Naive thymus-derived CD4-positive, alpha-beta T cell (primary cell): ENCODE results near the gene ROBO2. TPM values are rescaled to one million over a fixed set of nuclear protein-coding genes. Genes with fewer than 3 reads are reported as not detected.

ENCODE experiments used
- ATAC-seq: fragments of 150-1000 bp; cut with Tn5 transposase; 2 replicates; pipeline ENCODE4 v1.10.0; 2021; ENCODE audit warnings: mild to moderate bottlenecking, moderate library complexity
- CTCF ChIA-PET: fragments of 350-600 bp; sonication (Branson Sonifier 250); formaldehyde crosslinking; loops from one replicate; lab custom pipeline; 2021; ENCODE audit warnings: antibody characterized with exemption; lab: Charles Lee
- POLR2A ChIA-PET: fragments of 350-600 bp; sonication (Branson Sonifier 250); formaldehyde crosslinking; loops from one replicate; lab custom pipeline; 2021; ENCODE audit warnings: antibody characterized with exemption, inconsistent platforms; lab: Charles Lee
- DNase-seq, 9 donors: peaks; one replicate each; pipeline versions ENCODE4 v3.0.0 to v3.0.0-alpha.2; 2020 to 2022; ENCODE audit warnings: mixed read lengths in 1 of 9
- H3K27ac ChIP-seq: one replicate; pipeline ENCODE4 v1.7.0; 2013; ENCODE audit warnings: mild to moderate bottlenecking, low read depth, low read length, moderate library complexity
- H3K27me3 ChIP-seq, 2 donors: one replicate each; pipeline ENCODE4 v1.7.0; 2013; ENCODE audit warnings: low read length in 2 of 2, mild to moderate bottlenecking in 2 of 2, moderate library complexity in 2 of 2; ENCODE audit not compliant: control insufficient read depth in 2 of 2, insufficient read depth in 2 of 2
- H3K36me3 ChIP-seq, 3 experiments: 1 replicate in 2 of 3; 2 replicates in 1 of 3; pipeline ENCODE4 v1.7.0; 2013; ENCODE audit warnings: low read length in 3 of 3, mild to moderate bottlenecking in 3 of 3, moderate library complexity in 1 of 3; ENCODE audit not compliant: insufficient read depth in 3 of 3, control insufficient read depth in 2 of 3
- H3K4me1 ChIP-seq, 2 donors: one replicate each; pipeline ENCODE4 v1.7.0; 2013; ENCODE audit warnings: low read length in 2 of 2, mild to moderate bottlenecking in 2 of 2, moderate library complexity in 1 of 2; ENCODE audit not compliant: control insufficient read depth in 2 of 2, insufficient read depth in 2 of 2
- H3K4me3 ChIP-seq: 2 replicates; pipeline ENCODE4 v1.7.0; 2013; ENCODE audit warnings: mild to moderate bottlenecking, low read length
- H3K9me3 ChIP-seq, 3 experiments: 1 replicate in 2 of 3; 2 replicates in 1 of 3; pipeline ENCODE4 v1.7.0; 2013; ENCODE audit warnings: low read length in 3 of 3; ENCODE audit not compliant: control insufficient read depth in 2 of 3
- H3K27ac Mint-ChIP-seq, 9 donors: one replicate each; pipeline ENCODE4 v1.8.0; 2020 to 2022; ENCODE audit warnings: mixed read lengths in 9 of 9, mild to moderate bottlenecking in 8 of 9, moderate library complexity in 5 of 9, inconsistent platforms in 2 of 9
- H3K27me3 Mint-ChIP-seq, 5 donors: one replicate each; pipeline ENCODE4 v1.8.0; 2021 to 2022; ENCODE audit warnings: mixed read lengths in 5 of 5, mild to moderate bottlenecking in 1 of 5
- H3K36me3 Mint-ChIP-seq, 5 donors: one replicate each; pipeline ENCODE4 v1.8.0; 2020 to 2022; ENCODE audit warnings: mixed read lengths in 5 of 5, mild to moderate bottlenecking in 3 of 5, inconsistent platforms in 1 of 5
- H3K4me1 Mint-ChIP-seq, 7 donors: one replicate each; pipeline ENCODE4 v1.8.0; 2020 to 2022; ENCODE audit warnings: mixed read lengths in 7 of 7, mild to moderate bottlenecking in 3 of 7, inconsistent platforms in 1 of 7
- H3K4me3 Mint-ChIP-seq, 10 donors: one replicate each; pipeline ENCODE4 v1.8.0; 2020 to 2022; ENCODE audit warnings: mild to moderate bottlenecking in 10 of 10, mixed read lengths in 10 of 10, moderate library complexity in 6 of 10, inconsistent platforms in 2 of 10
- H3K9me3 Mint-ChIP-seq, 11 donors: one replicate each; pipeline ENCODE4 v1.8.0; 2020 to 2022; ENCODE audit warnings: mixed read lengths in 11 of 11, mild to moderate bottlenecking in 4 of 11, inconsistent platforms in 1 of 11, moderate library complexity in 1 of 11
- intact Hi-C, 2 donors: fragments of 100-400 bp; cut with micrococcal nuclease; formaldehyde crosslinking; loops; one replicate each; pipeline ENCODE4 v1.15.1; 2023
- polyA plus RNA-seq, 2 donors: library from polyadenylated mRNA; unstranded; fragments of 300-500 nt; fragmentation: Illumina TruSeq; gene quantifications; one replicate each; pipeline ENCODE4 v1.2.3, GENCODE V29; 2021
- total RNA-seq, 6 experiments: library from RNA in 5 of 6; stranded (reverse) in 5 of 6; gene quantifications; 1 replicate in 5 of 6; 2 replicates in 1 of 6; pipeline ENCODE4 v1.2.3 and lab custom pipeline; 2021 to 2026

The ROBO2 gene
- total and polyA plus RNA-seq, 7 experiments from 2014 or later, result not detected

- Mint-ChIP-seq H3K4me3 (no peak overlapping the region), H3K4me1 (no peaks in the 10 kb centered on the region), H3K27ac (no peak overlapping the region), H3K9me3 (peaks cover 0 to 12% (median 4%) of the 10 kb centered on the region in 11 donors), H3K27me3 (no peaks in the 10 kb centered on the region), H3K36me3 (no peaks in the 10 kb centered on the region)
- POLR2A ChIA-PET, result no interaction called here
- H3K9me3 ChIP-seq, result no peaks in the 10 kb centered on the region
- H3K27me3 ChIP-seq, result no peaks in the 10 kb centered on the region
- intact Hi-C loops, result no loop called here
- no peak for ATAC-seq
- H3K36me3 ChIP-seq, result no peaks in the 10 kb centered on the region
- CTCF ChIA-PET, result no interaction called here
- no peak for DNase-seq
- H3K4me3 ChIP-seq, result no peak overlapping the region
- no peak overlapping the region for H3K27ac ChIP-seq
- no peaks in the 10 kb centered on the region for H3K4me1 ChIP-seq
Measured at GRCh38 chr3:77139624-77140023, 99.7 kb downstream of the ROBO2 start.

GRCh38 chr3:77141423-77141822 lies 101.5 kb downstream of the ROBO2 start:
- CTCF ChIA-PET, result no interaction called here
- H3K36me3 Mint-ChIP-seq, result no peaks in the 10 kb centered on the region
- intact Hi-C loops, result no loop called here
- Histone ChIP-seq H3K4me3 (no peak overlapping the region), H3K4me1 (no peaks in the 10 kb centered on the region), H3K27me3 (no peaks in the 10 kb centered on the region), H3K27ac (no peak overlapping the region), H3K9me3 (no peaks in the 10 kb centered on the region), H3K36me3 (no peaks in the 10 kb centered on the region)
- H3K4me3 Mint-ChIP-seq, result no peak overlapping the region
- no peaks in the 10 kb centered on the region for H3K27me3 Mint-ChIP-seq
- H3K9me3 Mint-ChIP-seq, result peaks cover 0 to 9% (median 3%) of the 10 kb centered on the region in 11 donors
- ATAC-seq (no peak), DNase-seq (no peak)
- H3K4me1 Mint-ChIP-seq, result no peaks in the 10 kb centered on the region
- POLR2A ChIA-PET, result no interaction called here
- no peak overlapping the region for H3K27ac Mint-ChIP-seq

DNA sequence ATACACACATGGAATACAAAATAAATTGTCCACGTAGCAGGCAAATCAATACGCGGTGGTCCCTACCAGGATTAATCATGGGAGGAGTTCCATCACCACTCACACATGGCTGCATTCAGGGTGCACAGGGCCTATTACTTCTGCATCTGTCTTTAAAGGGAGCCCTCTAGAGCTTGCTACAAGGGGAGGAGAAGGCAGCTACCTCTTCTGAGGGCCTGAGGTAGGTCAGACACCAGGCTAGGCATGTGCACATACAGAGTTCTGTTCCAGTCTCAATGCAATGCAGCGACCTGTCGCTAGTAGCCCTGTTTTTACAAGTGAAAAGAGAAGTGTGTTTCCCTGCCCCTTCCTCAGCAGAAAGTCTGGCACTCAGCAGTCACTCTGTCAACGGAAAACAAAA lies 102.7 kb downstream of the ROBO2 start:
- no peaks in the 10 kb centered on the region for H3K4me1 ChIP-seq
- H3K27me3 ChIP-seq, result no peaks in the 10 kb centered on the region
- ATAC-seq, result no peak

GRCh38 chr3:77146004-77146403 lies 106.1 kb downstream of the ROBO2 start:
- Histone ChIP-seq H3K4me1 (no peaks in the 10 kb centered on the region), H3K9me3 (no peaks in the 10 kb centered on the region), H3K27ac (no peak overlapping the region), H3K4me3 (no peak overlapping the region), H3K36me3 (no peaks in the 10 kb centered on the region), H3K27me3 (no peaks in the 10 kb centered on the region)
- intact Hi-C loops, result no loop called here
- Mint-ChIP-seq H3K4me1 (no peaks in the 10 kb centered on the region), H3K9me3 (peaks cover 0 to 12% (median 4%) of the 10 kb centered on the region in 11 donors), H3K4me3 (no peak overlapping the region), H3K27me3 (no peaks in the 10 kb centered on the region), H3K36me3 (no peaks in the 10 kb centered on the region), H3K27ac (no peak overlapping the region)
- DNase-seq (no peak), ATAC-seq (no peak)
- POLR2A ChIA-PET, result no interaction called here
- CTCF ChIA-PET, result no interaction called here

More for the DNA sequence above, 102.7 kb downstream of the ROBO2 start:
- intact Hi-C loops, result no loop called here
- no peaks in the 10 kb centered on the region for H3K27me3 Mint-ChIP-seq
- Histone ChIP-seq H3K4me3 (no peak overlapping the region), H3K27ac (no peak overlapping the region), H3K36me3 (no peaks in the 10 kb centered on the region), H3K9me3 (no peaks in the 10 kb centered on the region)
- peaks cover 0 to 12% (median 3%) of the 10 kb centered on the region in 11 donors for H3K9me3 Mint-ChIP-seq
- no peak overlapping the region for H3K4me3 Mint-ChIP-seq
- H3K27ac Mint-ChIP-seq, result no peak overlapping the region
- no peak for DNase-seq
- POLR2A ChIA-PET, result no interaction called here
- no peaks in the 10 kb centered on the region for H3K36me3 Mint-ChIP-seq
- CTCF ChIA-PET, result no interaction called here
- no peaks in the 10 kb centered on the region for H3K4me1 Mint-ChIP-seq

- no peak for DNase-seq
- no peak overlapping the region for H3K27ac Mint-ChIP-seq
- Histone ChIP-seq H3K4me1 (no peaks in the 10 kb centered on the region), H3K36me3 (no peaks in the 10 kb centered on the region), H3K27me3 (no peaks in the 10 kb centered on the region), H3K9me3 (no peaks in the 10 kb centered on the region), H3K4me3 (no peak overlapping the region), H3K27ac (no peak overlapping the region)
- no peaks in the 10 kb centered on the region for H3K4me1 Mint-ChIP-seq
- intact Hi-C loops, result no loop called here
- no peak for ATAC-seq
- CTCF ChIA-PET, result interaction anchor here (0.7 kb wide), 1 partner anchor 37 kb away, joined by 3 read pairs; no protein-coding TSS in a partner anchor
- peaks cover 0 to 12% (median 1%) of the 10 kb centered on the region in 11 donors for H3K9me3 Mint-ChIP-seq
- POLR2A ChIA-PET, result no interaction called here
- H3K4me3 Mint-ChIP-seq, result no peak overlapping the region
- H3K36me3 Mint-ChIP-seq, result no peaks in the 10 kb centered on the region
- H3K27me3 Mint-ChIP-seq, result no peaks in the 10 kb centered on the region
Measured at GRCh38 chr3:77147836-77148578, 108.1 kb downstream of the ROBO2 start.

DNA sequence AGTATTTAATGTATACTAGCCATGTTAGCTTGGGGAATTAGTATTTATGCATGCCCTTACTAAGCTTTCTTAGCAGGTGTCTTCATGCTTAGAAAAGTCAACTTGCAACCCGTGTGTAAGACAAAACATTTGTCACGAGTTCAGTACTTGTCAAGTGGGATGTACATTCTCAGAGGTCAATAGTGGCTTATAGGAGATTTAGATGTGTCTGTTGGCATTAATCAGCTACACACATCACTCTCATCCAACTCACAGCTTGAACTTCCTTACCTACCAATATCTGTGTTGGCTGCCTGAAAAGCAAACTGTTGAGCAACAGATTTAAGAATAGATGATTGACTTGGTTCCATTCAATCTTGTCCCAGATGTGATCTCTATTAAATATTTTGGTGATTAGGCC lies 109.5 kb downstream of the ROBO2 start:
- no peaks in the 10 kb centered on the region for H3K27me3 ChIP-seq
- peak overlapping the region; percentile 10 for H3K4me3 ChIP-seq
- H3K27ac ChIP-seq, result no peak overlapping the region
- Mint-ChIP-seq H3K27me3 (no peaks in the 10 kb centered on the region), H3K4me3 (no peak overlapping the region), H3K4me1 (no peaks in the 10 kb centered on the region), H3K9me3 (peaks cover 0 to 6% (median 0%) of the 10 kb centered on the region in 11 donors), H3K36me3 (no peaks in the 10 kb centered on the region), H3K27ac (no peak overlapping the region)
- ChIA-PET CTCF (no interaction called here), POLR2A (no interaction called here)
- no peaks in the 10 kb centered on the region for H3K4me1 ChIP-seq
- no peaks in the 10 kb centered on the region for H3K36me3 ChIP-seq
- no peaks in the 10 kb centered on the region for H3K9me3 ChIP-seq
- DNase-seq (no peak), ATAC-seq (no peak)
- intact Hi-C loops, result no loop called here

DNA sequence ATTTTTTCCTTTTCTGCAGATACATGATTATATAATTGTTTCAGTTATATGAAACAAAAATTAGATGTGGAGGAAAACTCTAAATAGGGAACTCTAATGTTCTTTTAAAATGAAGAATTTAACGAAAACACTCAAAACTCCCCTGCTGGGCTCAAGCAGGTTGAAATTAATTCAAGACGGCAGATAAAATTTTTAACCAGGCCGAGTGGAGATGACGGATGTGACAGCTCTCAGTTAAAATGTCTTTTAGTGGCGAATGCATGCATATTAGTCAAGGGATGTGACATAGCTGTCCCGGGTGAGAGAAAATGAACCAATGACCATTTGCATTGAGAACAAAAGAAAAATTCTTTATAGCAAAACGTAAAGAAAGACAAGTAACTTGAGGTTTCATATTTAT lies 110.1 kb downstream of the ROBO2 start:
- POLR2A ChIA-PET, result no interaction called here
- H3K27me3 ChIP-seq, result no peaks in the 10 kb centered on the region

More for the DNA sequence above, 110.1 kb downstream of the ROBO2 start:
- no peak overlapping the region for H3K4me3 ChIP-seq
- no peaks in the 10 kb centered on the region for H3K36me3 ChIP-seq
- Mint-ChIP-seq H3K9me3 (peaks cover 0 to 6% (median 0%) of the 10 kb centered on the region in 11 donors), H3K4me1 (no peaks in the 10 kb centered on the region), H3K4me3 (no peak overlapping the region), H3K27ac (no peak overlapping the region), H3K27me3 (no peaks in the 10 kb centered on the region), H3K36me3 (no peaks in the 10 kb centered on the region)
- no peaks in the 10 kb centered on the region for H3K9me3 ChIP-seq
- CTCF ChIA-PET, result no interaction called here
- H3K27ac ChIP-seq, result no peak overlapping the region
- H3K4me1 ChIP-seq, result no peaks in the 10 kb centered on the region
- DNase-seq (no peak), ATAC-seq (no peak)
- intact Hi-C loops, result no loop called here
